HUES48 (cell line): ENCODE results near the gene LYPD5.
"Not testable (repeated sequence)": the region's sequence is repeated elsewhere in the genome, so short reads cannot be mapped to it uniquely, and the experiment has no call there.

Experiments
- H3K27ac ChIP-seq: one replicate; pipeline ENCODE4 v1.7.0; 2013; ENCODE audit warnings: low read depth, low read length, inconsistent platforms
- H3K27me3 ChIP-seq: 2 replicates; pipeline ENCODE4 v1.6.1; 2013; ENCODE audit warnings: mild to moderate bottlenecking, low read length; ENCODE audit not compliant: control insufficient read depth, insufficient read depth
- H3K36me3 ChIP-seq: 2 replicates; pipeline ENCODE4 v1.6.1; 2013; ENCODE audit warnings: low read length; ENCODE audit not compliant: control insufficient read depth, insufficient read depth
- H3K4me1 ChIP-seq: 2 replicates; pipeline ENCODE4 v1.6.1; 2013; ENCODE audit warnings: mild to moderate bottlenecking, low read length; ENCODE audit not compliant: control insufficient read depth, insufficient read depth
- H3K4me3 ChIP-seq: 2 replicates; pipeline ENCODE4 v1.5.1; 2013; ENCODE audit warnings: mild to moderate bottlenecking, low read depth, low read length
- H3K9ac ChIP-seq: 2 replicates; pipeline ENCODE4 v1.6.1; 2013; ENCODE audit warnings: mild to moderate bottlenecking, low read depth, low read length, moderate library complexity
- H3K9me3 ChIP-seq: 2 replicates; pipeline ENCODE4 v1.6.1; 2013; ENCODE audit warnings: low read length; ENCODE audit not compliant: control insufficient read depth, insufficient read depth

The LYPD5 gene

DNA sequence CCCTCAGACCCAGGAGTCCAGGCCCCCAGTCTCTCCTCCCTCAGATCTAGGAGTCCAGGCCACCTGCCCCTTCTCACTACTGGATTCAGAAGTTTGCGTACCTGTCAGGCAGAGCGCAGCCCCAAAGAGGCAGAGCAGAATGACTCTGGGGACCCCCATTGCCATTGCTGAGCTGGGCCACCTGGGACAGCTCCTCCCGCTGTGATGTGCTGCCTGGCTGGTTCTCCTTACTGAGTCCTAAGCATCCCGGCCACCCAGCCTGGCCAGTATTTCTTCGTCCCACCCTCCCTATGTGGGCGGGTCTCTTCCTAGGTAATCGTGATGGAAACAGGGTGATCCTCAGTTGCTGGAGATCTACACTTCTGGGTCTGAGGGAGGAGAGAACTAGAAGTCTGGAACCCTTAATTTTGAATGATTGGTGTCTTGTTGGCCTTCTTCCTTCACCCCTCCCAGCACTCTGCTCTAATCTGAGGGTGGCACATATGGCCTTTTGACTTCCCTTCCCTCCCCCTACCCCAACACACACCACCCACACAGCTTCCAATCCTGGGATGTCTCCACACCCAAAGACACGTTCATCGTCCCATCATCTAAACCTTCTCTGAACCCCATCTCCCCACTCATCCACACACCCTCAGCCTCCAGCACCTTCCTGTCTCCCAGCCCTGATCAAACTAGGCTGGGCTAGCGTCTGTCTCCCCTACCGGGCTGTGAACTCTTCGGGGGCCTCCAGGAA lies at the start of gene LYPD5:
Gene LYPD5, minus strand, starts transcription at position 232 of the 736 bp plus-strand sequence. Its CDS starts 67 bp downstream, at position 165.
- no peaks in the 10 kb centered on the region for H3K9me3 ChIP-seq
- no peaks in the 10 kb centered on the region; the same call in 1 of the 2 replicates for H3K4me1 ChIP-seq
- H3K36me3 ChIP-seq = no peaks in the 10 kb centered on the region
- H3K9ac ChIP-seq = no peak within 1 kb of the TSS
- H3K27me3 ChIP-seq = peaks cover 31% of the 10 kb centered on the region
- H3K27ac ChIP-seq = no peak within 1 kb of the TSS
- H3K4me3 ChIP-seq = no peak within 1 kb of the TSS

- Histone ChIP-seq H3K36me3 (peaks cover 32% of the 10 kb centered on the region), H3K4me1 (no peaks in the 10 kb centered on the region), H3K9ac (no peak overlapping the region), H3K27me3 (no peaks in the 10 kb centered on the region), H3K9me3 (peaks cover 89% of the 10 kb centered on the region), H3K4me3 (peak overlapping the region; percentile 19; the same call in 1 of the 2 replicates), H3K27ac (no peak overlapping the region)
Measured at GRCh38 chr19:43848821-43849220, 46.6 kb upstream of the LYPD5 start.

DNA sequence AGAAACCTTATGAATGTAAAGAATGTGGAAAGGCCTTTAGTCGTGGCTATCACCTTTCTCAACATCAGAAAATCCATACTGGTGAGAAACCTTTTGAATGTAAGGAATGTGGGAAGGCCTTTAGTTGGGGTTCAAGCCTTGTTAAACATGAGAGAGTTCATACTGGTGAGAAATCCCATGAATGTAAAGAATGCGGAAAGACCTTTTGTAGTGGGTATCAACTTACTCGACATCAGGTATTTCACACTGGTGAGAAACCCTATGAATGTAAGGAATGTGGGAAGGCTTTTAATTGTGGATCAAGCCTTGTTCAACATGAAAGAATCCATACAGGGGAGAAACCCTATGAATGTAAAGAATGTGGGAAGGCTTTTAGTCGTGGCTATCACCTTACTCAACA lies 45.6 kb upstream of the LYPD5 start:
- Histone ChIP-seq H3K27me3 (no peaks in the 10 kb centered on the region), H3K9ac (no peak overlapping the region), H3K27ac (peak overlapping the region; percentile 41), H3K4me1 (no peaks in the 10 kb centered on the region), H3K36me3 (peaks cover 39% of the 10 kb centered on the region), H3K4me3 (0 out of 2 replicates have a peak overlapping the region, but pooled peaks have one; percentile 37), H3K9me3 (peaks cover 95% of the 10 kb centered on the region)

DNA sequence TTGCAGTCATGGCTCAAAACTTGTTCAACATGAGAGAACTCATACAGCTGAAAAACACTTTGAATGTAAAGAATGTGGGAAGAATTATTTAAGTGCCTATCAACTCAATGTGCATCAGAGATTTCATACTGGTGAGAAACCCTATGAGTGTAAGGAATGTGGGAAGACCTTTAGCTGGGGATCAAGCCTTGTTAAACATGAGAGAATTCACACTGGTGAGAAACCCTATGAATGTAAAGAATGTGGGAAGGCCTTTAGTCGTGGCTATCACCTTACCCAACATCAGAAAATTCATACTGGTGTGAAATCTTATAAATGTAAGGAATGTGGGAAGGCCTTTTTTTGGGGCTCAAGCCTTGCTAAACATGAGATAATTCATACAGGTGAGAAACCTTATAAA lies 45.0 kb upstream of the LYPD5 start:
- Histone ChIP-seq H3K9me3 (peaks cover 95% of the 10 kb centered on the region), H3K27ac (peak overlapping the region; percentile 41), H3K4me3 (peak overlapping the region; percentile 37; the same call in 1 of the 2 replicates), H3K4me1 (no peaks in the 10 kb centered on the region), H3K36me3 (peaks cover 46% of the 10 kb centered on the region), H3K27me3 (no peaks in the 10 kb centered on the region), H3K9ac (no peak overlapping the region)

DNA sequence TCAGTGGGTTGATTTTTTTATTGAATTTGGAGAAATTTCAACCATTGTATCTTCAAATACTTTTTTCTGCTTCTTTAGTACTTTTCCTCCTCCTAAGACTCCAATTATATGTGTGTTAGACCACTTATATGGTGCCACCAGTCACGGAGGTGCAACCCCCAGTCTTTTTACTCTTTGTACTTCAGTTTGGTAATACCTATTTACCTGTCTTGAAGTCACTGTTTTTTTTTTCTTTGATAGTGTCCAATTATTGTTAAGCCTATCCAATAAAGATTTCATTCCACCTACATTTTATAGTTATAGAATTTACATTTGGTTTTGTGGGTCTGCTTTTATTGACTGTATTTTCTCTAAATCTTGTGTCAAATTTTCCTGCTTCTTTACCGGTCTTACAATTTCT lies 39.8 kb upstream of the LYPD5 start:
- Histone ChIP-seq H3K4me1 (no peaks in the 10 kb centered on the region), H3K9ac (no peak overlapping the region), H3K27ac (no peak overlapping the region), H3K27me3 (no peaks in the 10 kb centered on the region), H3K4me3 (no peak overlapping the region; the same call in 1 of the 2 replicates), H3K9me3 (peaks cover 90% of the 10 kb centered on the region), H3K36me3 (peaks cover 73% of the 10 kb centered on the region)

DNA sequence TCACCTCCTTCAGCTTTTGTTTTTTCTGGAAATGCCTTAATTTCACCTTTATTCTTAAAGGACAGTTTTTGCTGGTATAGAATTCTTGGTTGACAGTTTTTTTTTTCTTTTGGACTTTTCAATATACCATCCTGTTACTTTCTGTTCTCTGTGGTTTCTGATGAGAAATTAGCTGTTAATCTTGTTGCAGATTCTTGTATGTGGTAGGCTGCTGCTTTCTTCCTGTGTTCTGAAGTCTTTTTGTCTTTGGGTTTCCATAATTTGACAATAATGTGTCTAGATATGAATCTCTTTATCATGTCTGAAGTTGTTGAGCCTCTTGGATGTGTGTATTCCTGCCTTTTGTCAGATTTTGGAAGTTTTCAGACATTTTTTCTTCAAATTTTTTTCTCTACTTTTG lies 36.9 kb upstream of the LYPD5 start:
- Histone ChIP-seq H3K36me3 (peaks cover 80% of the 10 kb centered on the region), H3K27ac (no peak overlapping the region), H3K27me3 (no peaks in the 10 kb centered on the region), H3K9ac (no peak overlapping the region), H3K9me3 (peaks cover 69% of the 10 kb centered on the region), H3K4me3 (no peak overlapping the region), H3K4me1 (no peaks in the 10 kb centered on the region)

DNA sequence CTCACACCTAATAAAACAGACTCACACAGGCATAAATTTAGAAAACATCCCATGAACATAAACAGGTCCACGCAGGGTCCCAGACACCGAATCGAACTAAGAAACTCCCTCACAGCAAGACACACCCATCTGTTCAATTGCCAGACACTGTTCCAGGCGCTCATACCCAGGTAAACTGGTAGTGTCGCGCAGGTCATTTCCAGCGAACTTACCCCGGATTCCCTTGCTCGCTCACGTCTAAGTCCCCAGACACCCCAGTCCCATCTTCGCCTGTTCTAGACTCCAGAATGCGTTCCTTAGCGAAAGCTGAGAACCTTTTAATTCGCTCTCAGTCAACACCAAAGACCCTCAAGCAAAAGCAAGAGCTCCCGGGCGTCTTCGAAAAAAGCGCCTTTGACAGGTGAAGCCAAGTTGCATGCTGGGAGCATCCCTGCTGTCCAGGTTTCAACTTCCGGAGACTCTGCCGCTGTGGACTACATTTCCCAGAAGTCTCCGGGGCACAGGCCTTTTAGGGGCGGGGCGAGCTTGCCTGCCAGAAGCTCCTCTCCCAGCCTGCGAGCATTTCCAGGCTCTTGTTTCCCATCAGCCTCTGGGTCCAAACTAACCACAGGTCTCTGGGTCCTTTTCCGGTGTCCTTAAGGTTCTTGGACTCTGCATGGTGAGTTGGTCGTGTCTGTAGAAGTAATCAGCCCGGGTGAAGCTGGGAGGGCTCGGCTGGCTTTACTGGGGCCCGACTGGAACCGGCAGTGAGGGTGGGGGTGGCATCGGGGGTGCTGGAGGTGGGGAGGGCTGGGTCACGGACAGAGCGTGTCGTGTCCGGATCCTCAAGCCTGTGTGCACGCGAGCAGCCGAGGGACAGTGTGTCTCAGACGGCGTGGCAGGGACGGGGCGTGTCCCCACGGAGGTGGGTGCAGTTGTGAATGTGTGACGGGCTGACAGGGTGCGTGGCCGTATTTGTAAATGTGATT lies 24.8 kb upstream of the LYPD5 start, which contains the start of gene ZNF283:
Gene ZNF283, plus strand, starts transcription at position 535 of the 968 bp plus-strand sequence. CDS start 6,184 bp downstream, outside the sequence.
- peaks cover 3% of the 10 kb centered on the region; the same call in 1 of the 2 replicates for H3K27me3 ChIP-seq
- H3K4me3 ChIP-seq = peak within 1 kb of the TSS; percentile 81
- H3K36me3 ChIP-seq = peaks cover 11% of the 10 kb centered on the region
- H3K27ac ChIP-seq = no peak within 1 kb of the TSS
- H3K9me3 ChIP-seq = 0 out of 2 replicates have a peak, but pooled peaks cover 6% of the 10 kb centered on the region
- H3K9ac ChIP-seq = peak within 1 kb of the TSS; percentile 51; the same call in 1 of the 2 replicates
- no peaks in the 10 kb centered on the region for H3K4me1 ChIP-seq

DNA sequence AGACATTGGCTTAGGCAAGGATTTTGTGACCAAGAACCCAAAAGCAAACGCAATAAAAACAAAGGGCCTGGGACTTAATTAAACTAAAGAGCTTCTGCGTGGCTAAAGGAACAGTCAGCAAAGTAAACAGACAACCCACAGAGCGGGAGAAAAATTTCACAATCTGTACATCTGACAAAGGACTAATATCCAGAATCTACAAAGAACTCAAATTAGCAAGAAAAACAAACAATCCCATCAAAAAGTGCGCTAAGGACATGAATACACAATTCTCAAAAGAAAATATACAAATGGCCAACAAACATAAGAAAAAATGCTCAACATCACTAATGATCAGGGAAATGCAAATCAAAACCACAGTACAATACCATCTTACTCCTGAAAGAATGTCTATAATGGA lies 22.3 kb upstream of the LYPD5 start:
- Histone ChIP-seq H3K27me3 (peaks cover 12% of the 10 kb centered on the region), H3K9me3 (peaks cover 12% of the 10 kb centered on the region; the same call in 1 of the 2 replicates)
- not testable (repeated sequence) for H3K27ac ChIP-seq, H3K36me3 ChIP-seq, H3K9ac ChIP-seq, H3K4me3 ChIP-seq, H3K4me1 ChIP-seq

GRCh38 chr19:43823856-43824255 lies 21.6 kb upstream of the LYPD5 start:
- not testable (repeated sequence) for H3K4me1 ChIP-seq
- H3K9me3 ChIP-seq = peaks cover 15% of the 10 kb centered on the region; the same call in 1 of the 2 replicates

DNA sequence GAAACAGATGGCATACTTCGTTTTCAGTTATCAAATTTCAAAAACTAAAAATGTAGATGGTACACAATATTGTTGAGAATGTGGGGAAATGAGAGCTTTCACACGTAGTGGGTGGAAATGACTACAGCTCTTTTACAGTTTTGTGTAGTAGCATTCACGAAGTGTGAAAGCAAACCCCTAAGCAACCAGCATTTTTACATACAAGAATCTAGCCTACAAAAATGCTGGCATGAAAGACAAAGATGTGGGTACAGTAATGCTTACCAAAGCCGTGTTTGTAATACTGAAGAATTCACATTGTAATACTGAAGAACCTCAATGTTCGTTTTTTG lies 18.6 kb upstream of the LYPD5 start:
- no peaks in the 10 kb centered on the region for H3K4me1 ChIP-seq
- no peak overlapping the region for H3K27ac ChIP-seq
- H3K27me3 ChIP-seq = peaks cover 11% of the 10 kb centered on the region
- peaks cover 9% of the 10 kb centered on the region; the same call in 1 of the 2 replicates for H3K9me3 ChIP-seq
- H3K36me3 ChIP-seq = no peaks in the 10 kb centered on the region
- no peak overlapping the region for H3K4me3 ChIP-seq
- H3K9ac ChIP-seq = no peak overlapping the region

More at GRCh38 chr19:43823856-43824255, 21.6 kb upstream of the LYPD5 start:
- not testable (repeated sequence) for H3K9ac ChIP-seq, H3K4me3 ChIP-seq, H3K27ac ChIP-seq, H3K36me3 ChIP-seq
- peaks cover 15% of the 10 kb centered on the region for H3K27me3 ChIP-seq
